Stimulated activated CD4-positive, alpha-beta T cell treated with anti-CD3 and anti-CD28 coated beads, Interleukin-4, amount 100 ng/mL, for 24 hours (primary cell): ENCODE results near the gene KLRC4.
"Not testable (repeated sequence)": the region's sequence is repeated elsewhere in the genome, so short reads cannot be mapped to it uniquely, and the experiment has no call there.

Experiments used
- DNase-seq: peaks from one replicate; pipeline ENCODE4 v3.0.0-alpha.2; 2020

KLRC4 gene, protein sequence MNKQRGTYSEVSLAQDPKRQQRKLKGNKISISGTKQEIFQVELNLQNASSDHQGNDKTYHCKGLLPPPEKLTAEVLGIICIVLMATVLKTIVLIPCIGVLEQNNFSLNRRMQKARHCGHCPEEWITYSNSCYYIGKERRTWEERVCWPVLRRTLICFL

DNA sequence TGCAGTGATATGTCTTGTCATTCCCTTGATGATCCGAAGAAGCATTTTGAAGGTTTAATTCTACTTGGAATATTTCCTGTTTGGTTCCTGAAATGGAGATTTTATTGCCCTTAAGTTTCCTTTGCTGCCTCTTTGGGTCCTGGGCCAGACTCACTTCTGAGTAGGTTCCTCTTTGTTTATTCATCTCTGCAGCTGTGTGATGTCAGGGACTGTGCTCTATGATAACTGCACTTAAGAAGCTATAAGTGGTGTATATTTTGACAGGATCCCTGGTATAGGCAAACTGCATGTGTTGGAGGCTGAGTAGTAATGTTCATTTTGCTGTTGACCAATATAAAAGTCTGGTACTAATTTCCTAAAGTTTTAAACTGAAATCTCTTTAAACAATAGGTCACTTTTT is at the start of gene KLRC4:
KLRC4 (minus strand) TSS at position 366 of the 400 bp plus-strand sequence; CDS start at position 184, 182 bp downstream.
- no peak for DNase-seq

DNA sequence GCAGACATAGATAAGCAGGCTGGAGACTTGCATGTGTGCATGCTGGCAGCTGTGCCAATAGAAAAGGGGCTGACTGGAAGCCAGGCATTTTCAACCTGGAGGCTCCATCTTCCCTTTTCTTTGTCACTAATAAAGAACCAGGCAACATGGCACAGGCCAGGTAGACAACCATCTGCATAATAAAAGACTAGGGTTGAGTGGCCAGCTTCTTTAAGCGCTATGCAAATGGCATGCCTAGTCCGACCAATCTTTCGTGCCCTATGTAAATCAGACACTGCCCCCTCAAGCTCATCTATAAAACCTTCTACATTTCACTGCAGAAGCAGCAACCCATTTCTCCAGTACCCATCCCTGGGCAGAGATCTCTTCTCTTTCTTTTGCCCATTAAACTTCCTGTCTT is 48.2 kb upstream of the KLRC4 start:
- DNase-seq: no peak

DNA sequence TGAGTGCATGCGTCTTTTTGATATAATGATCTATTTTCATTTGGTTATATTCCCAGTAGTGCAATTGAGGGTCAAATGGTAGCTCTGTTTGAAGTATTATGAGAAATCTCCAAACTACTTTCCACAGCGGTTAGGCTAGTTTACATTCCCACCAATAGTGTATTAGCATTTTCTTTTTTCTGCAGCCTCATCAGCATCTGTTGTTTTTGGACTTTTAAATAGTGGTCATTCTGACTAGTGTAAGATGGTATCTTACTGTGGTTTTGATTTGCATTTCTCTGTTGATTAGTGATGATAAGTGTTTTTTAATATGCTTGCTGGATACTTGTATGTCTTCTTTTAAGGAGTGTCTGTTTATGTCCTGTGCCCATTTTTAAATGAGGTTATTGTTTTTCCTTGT is 47.3 kb upstream of the KLRC4 start:
- no peak for DNase-seq

DNA sequence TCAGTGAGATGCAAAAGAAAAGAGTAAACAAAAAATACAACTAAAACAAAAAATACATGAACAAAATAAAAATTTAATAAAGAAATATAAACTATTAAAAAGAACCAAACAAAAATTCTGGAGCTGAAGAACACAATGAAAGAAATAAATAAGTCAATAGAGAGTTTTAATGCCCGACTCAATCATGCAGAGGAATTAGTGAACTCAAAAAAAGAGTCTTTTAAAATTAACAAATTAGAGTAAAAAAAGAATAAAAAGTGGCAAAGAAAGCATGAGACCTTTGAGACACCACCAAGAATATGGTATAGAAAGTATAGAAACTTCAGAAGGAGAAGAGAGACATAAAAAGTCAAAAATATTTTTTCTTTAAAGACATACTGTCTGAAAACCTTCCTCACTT is 46.2 kb upstream of the KLRC4 start:
- no peak for DNase-seq

DNA sequence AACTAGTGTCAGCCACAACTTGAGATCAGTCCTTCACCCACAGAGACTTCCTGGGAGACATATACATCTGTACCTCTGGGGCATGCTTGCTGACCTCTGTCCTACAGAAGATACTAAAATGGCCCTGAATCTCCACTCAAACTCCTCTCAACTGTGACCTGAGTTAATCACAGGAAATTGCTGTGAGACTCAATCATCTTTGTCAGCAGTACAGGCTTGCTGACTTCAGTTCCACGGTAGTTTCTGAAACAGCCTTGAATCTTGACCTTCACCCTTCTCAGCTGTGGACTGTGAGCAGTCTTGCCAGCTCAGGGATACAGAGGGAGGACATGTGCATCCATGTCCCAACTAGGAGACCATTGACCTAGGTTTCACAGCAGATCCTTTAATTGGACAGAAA is 45.0 kb upstream of the KLRC4 start:
- DNase-seq: no peak

DNA sequence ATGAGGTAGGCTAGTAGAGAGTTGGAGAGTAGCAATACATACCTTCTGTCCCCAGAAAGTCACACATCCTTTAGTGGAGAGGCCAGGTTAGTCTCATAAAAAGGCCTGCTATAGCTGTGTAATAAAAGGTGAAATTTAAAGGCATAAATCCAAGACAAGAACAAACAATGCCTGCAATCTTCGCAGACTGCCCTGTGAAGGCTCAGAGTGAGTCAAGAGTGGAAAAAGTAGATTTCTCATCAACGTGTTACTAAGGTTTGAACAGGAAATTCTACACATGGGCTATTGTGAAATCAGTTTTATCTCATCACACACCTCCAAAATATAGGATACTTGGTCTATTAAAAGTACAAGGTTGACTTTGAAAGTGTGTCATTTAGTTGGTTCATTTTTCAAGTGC is 43.6 kb upstream of the KLRC4 start, which contains the start of gene KLRC1:
KLRC1 (minus strand) TSS at position 222 of the 400 bp plus-strand sequence. CDS start 2,221 bp downstream, outside the sequence.
- no peak for DNase-seq

DNA sequence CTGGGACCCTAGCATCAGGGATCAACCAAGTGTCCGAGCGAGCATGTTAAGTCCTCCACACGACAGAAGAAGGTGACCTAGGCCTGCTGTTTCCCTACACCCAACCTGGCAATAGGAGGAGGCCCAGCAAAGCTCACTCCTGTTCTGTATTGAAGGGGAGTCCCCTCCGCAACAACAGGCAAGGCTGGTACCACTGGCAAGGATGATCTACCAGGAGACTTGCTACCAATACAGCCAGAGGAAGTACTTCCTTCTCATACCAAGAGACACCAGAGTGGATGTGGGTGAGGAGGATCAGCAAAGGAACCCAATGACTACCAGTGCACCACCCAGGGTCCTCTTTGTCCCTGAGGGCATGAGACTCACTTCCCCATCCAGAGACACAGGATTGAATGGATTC is 38.7 kb upstream of the KLRC4 start:
- no peak for DNase-seq

DNA sequence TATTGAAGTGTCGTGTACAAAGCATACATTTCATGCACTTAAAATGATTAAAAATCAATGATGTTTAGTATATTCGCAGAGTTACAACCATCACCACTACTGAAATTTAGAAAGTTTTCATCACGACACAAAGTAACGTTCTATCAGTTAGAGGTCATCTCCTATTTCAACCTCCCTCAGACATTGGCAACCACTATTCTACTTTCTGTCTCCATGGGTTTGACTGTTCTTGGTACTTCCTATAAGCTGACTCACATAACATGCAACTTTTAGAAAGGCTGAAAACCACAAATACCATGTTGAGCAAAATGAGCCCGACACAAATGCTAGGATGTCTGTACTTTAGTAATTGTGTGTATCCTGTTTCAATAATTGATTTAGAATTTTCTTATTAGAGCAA is 36.5 kb upstream of the KLRC4 start:
- not testable (repeated sequence) for DNase-seq

DNA sequence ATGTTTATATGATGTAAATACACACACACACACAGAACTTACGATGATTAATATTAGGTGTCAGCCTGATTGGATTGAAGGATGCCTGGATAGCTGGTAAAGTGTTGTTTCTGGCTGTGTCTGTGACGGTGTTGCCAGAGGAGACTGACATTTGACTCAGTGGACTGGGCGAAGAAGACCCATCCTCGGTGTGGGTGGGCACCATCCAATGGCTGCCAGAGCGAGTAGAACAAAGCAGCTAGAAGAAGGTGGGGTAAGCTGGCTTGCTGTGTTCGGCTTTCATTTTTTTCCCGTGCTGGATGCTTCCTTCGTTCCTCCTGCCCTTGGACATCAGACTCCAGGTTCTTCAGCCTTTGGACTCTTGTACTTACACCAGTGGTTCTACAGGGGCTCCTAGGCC is 31.6 kb upstream of the KLRC4 start:
- DNase-seq: not testable (repeated sequence)

DNA sequence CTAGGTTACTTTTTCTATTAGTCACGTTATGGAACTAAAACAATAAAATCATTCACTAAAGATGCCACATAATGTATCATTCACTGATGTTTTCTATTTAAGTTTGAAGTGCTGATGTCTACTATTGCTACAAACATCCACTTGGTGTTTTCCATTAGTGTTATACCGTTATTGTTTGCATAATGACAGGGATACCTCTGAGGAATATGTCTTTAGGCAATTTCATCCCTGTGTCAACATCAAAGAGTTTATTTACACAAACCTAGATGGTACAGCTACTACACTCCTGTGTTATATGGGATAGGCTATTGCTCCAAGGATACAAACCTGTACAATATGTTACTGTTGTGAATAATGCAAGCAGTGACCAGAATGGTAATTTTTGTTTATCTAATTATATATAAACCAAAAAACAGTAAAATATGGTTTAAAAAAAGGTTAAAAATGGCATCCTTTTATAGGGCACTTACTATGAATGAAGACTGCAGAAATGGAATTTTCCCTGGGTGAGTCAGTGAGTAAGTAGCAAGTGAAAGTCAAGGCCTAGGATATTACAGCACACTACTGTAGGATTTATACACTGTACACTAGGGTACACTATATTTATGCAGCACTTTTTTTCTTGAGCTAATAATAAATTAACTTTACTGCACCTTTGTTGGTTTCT is 30.2 kb upstream of the KLRC4 start:
- DNase-seq: not testable (repeated sequence)

DNA sequence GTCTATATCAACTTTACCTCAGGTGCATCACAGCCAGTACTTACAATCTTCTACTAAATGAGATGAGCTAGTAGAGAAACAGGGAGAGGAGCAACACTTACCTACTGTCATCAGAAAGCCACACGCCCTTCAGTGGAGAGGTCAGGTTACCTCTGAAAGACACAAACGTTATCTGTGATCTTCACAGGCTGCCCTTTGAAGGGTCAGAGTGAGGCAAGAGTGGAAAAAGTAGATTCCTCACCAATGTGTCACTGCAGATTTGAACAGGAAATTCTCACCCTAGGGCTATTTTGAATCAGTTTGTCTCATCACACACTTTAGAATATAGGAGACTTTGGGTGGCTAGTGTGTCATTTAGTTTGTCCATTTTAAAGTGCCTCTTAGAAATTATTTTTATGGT is 28.0 kb upstream of the KLRC4 start:
- DNase-seq: not testable (repeated sequence)

DNA sequence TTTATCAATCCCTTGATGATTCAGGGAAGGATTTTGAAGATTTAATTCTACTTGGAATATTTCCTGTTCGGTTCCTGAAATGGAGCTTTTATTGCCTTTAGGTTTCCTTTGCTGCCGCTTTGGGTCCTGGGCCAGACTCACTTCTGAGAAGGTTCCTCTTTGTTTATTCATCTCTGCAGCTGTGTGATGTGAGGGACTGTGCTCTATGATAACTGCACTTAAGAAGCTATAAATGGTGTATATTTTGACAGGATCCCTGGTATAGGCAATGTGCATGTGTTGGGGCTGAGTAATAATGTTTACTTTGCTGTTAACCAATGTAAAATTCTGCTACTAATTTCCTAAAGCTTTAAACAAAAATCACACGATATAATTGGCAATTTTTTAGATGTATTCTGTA is 26.3 kb upstream of the KLRC4 start, which contains the start of gene KLRC2:
KLRC2 (minus strand) TSS at position 195 of the 400 bp plus-strand sequence; CDS start at position 171, 24 bp downstream.
- DNase-seq: not testable (repeated sequence)

DNA sequence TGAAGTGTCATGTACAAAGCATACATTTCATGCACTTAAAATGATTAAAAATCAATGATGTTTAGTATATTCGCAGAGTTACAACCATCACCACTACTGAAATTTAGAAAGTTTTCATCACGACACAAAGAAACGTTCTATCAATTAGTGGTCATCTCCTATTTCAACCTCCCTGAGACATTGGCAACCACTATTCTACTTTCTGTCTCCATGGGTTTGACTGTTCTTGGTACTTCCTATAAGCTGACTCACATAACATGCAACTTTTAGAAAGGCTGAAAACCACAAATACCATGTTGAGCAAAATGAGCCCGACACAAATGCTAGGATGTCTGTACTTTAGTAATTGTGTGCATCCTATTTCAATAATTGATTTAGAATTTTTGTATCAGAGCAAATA is 21.1 kb upstream of the KLRC4 start:
- not testable (repeated sequence) for DNase-seq

DNA sequence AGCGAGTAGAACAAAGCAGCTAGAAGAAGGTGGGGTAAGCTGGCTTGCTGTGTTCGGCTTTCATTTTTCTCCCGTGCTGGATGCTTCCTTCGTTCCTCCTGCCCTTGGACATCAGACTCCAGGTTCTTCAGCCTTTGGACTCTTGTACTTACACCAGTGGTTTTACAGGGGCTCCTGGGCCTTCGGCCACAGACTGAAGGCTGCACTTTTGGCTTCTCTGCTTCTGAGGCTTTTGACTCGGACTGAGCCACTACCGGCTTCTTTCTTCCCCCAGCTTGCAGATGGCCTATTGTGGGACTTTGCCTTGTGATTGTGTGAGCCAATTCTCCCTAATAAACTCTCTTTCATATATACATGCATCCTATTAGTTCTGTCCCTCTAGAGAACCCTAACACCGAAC is 16.4 kb upstream of the KLRC4 start:
- DNase-seq: not testable (repeated sequence)

DNA sequence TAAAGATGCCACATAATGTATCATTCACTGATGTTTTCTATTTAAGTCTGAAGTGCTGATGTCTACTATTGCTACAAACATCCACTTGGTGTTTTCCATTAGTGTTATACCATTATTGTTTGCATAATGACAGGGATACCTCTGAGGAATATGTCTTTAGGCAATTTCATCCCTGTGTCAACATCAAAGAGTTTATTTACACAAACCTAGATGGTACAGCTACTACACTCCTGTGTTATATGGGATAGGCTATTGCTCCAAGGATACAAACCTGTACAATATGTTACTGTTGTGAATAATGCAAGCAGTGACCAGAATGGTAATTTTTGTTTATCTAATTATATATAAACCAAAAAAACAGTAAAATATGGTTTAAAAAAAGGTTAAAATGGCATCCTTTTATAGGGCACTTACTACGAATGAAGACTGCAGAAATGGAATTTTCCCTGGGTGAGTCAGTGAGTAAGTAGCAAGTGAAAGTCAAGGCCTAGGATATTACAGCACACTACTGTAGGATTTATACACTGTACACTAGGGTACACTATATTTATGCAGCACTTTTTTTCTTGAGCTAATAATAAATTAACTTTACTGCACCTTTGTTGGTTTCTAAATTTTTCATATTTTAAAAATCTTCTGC is 14.8 kb upstream of the KLRC4 start:
- not testable (repeated sequence) for DNase-seq

DNA sequence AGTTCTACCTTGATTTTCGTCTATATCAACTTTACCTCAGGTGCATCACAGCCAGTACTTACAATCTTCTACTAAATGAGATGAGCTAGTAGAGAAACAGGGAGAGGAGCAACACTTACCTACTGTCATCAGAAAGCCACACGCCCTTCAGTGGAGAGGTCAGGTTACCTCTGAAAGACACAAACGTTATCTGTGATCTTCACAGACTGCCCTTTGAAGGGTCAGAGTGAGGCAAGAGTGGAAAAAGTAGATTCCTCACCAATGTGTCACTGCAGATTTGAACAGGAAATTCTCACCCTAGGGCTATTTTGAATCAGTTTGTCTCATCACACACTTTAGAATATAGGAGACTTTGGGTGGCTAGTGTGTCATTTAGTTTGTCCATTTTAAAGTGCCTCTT is 12.6 kb upstream of the KLRC4 start:
- not testable (repeated sequence) for DNase-seq

DNA sequence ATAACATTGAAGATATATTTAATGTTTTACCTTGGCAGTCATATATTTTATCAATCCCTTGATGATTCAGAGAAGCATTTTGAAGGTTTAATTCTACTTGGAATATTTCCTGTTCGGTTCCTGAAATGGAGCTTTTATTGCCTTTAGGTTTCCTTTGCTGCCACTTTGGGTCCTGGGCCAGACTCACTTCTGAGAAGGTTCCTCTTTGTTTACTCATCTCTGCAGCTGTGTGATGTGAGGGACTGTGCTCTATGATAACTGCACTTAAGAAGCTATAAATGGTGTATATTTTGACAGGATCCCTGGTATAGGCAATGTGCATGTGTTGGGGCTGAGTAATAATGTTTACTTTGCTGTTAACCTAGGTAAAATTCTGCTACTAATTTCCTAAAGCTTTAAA is 10.8 kb upstream of the KLRC4 start, which contains the start of gene KLRC3:
KLRC3 (minus strand) TSS at position 262 of the 400 bp plus-strand sequence; CDS start at position 217, 45 bp downstream.
- not testable (repeated sequence) for DNase-seq

DNA sequence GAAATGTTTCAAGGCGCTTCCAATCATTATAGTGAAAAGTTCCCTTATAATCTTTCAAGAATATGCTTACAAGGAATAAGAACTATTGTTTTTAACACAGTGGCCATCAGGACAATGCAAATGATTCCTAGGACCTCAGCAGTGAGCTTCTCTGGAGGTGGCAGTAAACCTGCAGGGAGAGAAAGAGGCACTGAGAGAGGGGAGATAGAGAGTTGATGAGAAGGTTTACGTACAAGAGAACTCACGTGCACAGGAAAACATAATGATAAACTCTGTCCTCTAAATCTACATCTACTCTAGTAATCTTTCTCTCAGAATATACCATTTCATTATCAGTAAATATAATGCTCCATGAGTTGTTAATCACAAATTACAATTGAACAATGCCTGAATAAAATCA is 715 bp downstream of the KLRC4 start:
- DNase-seq: no peak

DNA sequence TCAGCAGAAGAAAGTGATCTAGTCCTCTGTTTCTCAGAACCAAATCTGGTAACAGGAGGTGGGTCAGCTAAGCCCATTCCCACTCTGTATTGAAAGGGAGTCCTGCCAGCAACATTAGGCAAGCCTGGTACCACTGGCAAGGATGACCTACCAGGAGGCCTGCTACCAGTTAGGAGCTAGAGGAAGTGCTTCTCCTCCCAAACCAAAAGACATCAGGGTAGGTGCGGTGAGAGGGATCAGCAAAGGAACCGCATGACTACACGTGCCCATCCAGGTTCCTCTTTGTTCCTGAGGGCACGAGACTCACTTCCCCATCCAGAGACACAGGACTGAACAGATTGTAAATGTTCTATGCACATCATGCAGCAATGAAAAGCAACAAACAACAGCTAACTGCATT is 2.8 kb downstream of the KLRC4 start:
- no peak for DNase-seq

DNA sequence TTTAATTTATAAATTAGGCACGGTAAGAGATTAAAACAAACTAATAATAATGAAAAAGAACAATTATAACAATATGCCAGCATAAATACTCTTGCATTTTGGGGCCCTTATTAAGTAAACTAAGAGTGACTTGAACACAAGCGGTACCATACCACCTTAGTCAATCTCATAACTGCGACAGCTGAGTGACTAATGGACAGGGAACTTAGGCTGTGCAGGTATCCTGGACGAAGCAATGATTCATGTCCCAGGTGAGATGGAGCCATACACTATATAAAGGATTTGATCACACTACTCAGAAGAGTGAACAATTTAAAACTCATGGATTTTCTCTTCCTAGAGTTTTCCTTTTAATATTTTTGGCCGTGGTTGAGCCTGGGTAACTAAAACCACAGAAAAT is 4.3 kb downstream of the KLRC4 start:
- no peak for DNase-seq

DNA sequence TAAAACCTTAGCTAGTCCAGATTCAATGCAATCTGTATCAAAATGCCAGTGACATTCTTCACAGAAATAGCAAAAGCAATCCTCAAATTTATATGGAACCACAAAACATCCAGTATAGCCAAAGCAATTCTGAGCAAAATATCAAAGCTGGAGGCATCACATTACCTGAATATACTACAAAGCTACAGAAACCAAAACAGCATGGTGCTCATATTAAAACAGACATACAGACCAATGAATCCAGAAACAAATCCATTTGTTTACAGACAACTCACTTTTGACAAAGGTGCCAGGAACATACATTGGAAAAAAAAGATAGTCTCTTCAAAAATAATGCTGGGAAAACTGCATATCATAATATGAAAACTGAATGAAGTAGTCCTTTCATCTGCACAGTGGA is 4.8 kb downstream of the KLRC4 start:
- no peak for DNase-seq

DNA sequence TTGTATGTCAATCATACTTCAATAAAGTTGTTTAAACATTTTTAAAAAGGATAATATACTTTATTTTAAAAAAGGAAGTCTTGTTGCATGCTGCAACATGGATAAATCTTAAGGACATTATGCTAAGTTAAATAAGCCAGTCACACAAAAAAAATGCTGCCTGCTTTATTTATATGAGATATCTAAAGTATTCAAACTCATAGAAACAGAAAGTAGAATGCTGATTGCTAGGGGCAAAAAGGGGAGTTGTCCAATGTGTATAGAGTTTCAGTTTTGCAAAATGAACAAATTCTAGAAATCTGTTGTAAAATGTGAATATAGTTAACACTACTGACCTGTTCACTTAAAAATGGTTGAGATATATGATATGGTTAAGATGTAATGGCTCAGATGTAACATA is 8.7 kb downstream of the KLRC4 start:
- DNase-seq: no peak

DNA sequence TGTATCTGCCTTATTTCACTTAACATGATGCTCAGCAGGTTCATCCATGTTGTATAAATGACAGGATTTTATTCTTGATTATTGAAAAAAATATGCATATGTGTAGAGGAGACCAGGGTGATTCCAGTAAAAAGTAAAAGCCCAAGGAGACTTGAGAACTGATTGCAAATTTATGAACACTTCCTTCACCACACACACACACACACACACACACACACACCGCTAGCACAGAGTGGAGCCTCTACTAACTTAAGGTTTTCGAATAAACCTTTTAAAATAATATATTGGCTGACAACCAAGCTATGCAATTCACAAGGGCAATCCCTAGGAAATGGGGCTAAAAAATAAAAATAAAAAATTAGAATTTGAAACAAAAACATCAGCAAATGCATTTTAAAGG is 11.4 kb downstream of the KLRC4 start:
- DNase-seq: no peak

DNA sequence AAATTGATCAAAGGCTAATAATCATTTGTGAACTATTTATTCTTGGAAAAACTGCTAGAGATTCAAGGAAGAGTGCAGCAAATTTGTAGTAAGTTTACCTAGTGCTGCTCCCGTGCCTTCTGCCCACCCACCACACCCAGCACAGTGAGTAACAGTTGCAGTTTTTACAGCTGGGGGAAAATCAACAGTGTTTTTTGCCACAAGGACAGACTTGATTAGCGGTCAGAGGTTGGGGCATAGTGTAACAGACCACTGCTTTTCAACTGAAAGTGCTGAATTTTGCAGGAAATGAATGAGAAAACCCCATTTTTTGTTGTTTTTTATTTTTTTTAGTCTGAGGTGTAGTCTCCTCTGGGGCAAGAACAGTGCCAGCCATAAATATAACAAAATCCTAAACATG is 12.3 kb downstream of the KLRC4 start:
- DNase-seq: no peak
